ENCODE data around the gene RBM38. TPM values are rescaled to one million over a fixed set of nuclear protein-coding genes. Genes with fewer than 3 reads are reported as not detected.
A peak's percentile ranks its signal among the peaks of the same experiment; 100 is the strongest.

RBM38 gene
- total and polyA plus RNA-seq, 9 of the 15 experiments (the other 6 are each of a cell fraction or from before 2014, with no cell fraction given) = 0.28 to 82.4 (median 33.2) TPM

GRCh38 chr20:57426831-57427230, 35.6 kb downstream of the RBM38 start:
- H3K4me2 ChIP-seq (ENCODE audit: insufficient read depth, low read length) = no peak overlapping the region
- intact Hi-C loops (cut with micrococcal nuclease) (no loop called here), in situ Hi-C loops (cut with MboI) (no loop called here)
- no peaks in the 10 kb centered on the region for H3K9me1 ChIP-seq (ENCODE audit: control insufficient read depth, insufficient read depth, low read length)
- no TSS peak for BruUV-seq (replicated peaks)
- no peaks in the 10 kb centered on the region for H3K79me2 ChIP-seq (ENCODE audit: control insufficient read depth, insufficient read depth, low read length)
- H3K9ac ChIP-seq (ENCODE audit: insufficient read depth in 1 of 2, low read depth in 2 of 2, low read length in 2 of 2) = peak overlapping the region in 1 of 2 experiments; percentile 70; a peak in 1 of 4 replicates
- WGBS (ENCODE audit: insufficient coverage, low coverage, missing lambda C conversion rate) = 61% methylated on average over 7 of the region's 7 CpGs
- ChIA-PET CTCF (ENCODE audit: low intra/inter-chr PET ratio) (no interaction called here), POLR2A (interaction anchor here (0.6 to 0.7 kb wide), 2 partner anchors 12 to 14 kb away, joined by 3 read pairs; no protein-coding TSS in a partner anchor)
- H3K4me3 ChIP-seq = no peak overlapping the region
- no peak for FAIRE-seq
- H3K9me3 ChIP-seq (replicated peaks; ENCODE audit: control insufficient read depth, insufficient read depth, low read depth, low read length) = no peaks in the 10 kb centered on the region
- H3K27ac ChIP-seq (ENCODE audit: extremely low read depth, low read depth, low read length) = no peak overlapping the region
- DNase-seq (ENCODE audit: extremely low read depth in 1 of 4, low spot score in 3 of 4) = no peak
- TF ChIP-seq ZNF253 (CRISPR knock-in tag; conservative IDR thresholded peaks at IDR 0.05) (no peak), MITF (IDR thresholded peaks at IDR 0.05) (no peak), NFIC (IDR thresholded peaks at IDR 0.05) (no peak), YY1 (IDR thresholded peaks at IDR 0.05; ENCODE audit: borderline replicate concordance in 1 of 3, control insufficient read depth in 1 of 3, extremely low read depth in 1 of 3, insufficient read depth in 3 of 3, insufficient read length in 1 of 3, insufficient replicate concordance in 2 of 3, low read depth in 1 of 3, low read length in 2 of 3) (no peak), PTRF (tag; IDR thresholded peaks at IDR 0.05) (no peak), TCF3 (CRISPR knock-in tag; IDR thresholded peaks at IDR 0.05) (no peak)
- TF ChIP-seq, protein P1, sequence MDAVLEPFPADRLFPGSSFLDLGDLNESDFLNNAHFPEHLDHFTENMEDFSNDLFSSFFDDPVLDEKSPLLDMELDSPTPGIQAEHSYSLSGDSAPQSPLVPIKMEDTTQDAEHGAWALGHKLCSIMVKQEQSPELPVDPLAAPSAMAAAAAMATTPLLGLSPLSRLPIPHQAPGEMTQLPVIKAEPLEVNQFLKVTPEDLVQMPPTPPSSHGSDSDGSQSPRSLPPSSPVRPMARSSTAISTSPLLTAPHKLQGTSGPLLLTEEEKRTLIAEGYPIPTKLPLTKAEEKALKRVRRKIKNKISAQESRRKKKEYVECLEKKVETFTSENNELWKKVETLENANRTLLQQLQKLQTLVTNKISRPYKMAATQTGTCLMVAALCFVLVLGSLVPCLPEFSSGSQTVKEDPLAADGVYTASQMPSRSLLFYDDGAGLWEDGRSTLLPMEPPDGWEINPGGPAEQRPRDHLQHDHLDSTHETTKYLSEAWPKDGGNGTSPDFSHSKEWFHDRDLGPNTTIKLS (IDR thresholded peaks at IDR 0.05; ENCODE audit: borderline replicate concordance, low read depth) = no peak
- TF ChIP-seq, protein P2, sequence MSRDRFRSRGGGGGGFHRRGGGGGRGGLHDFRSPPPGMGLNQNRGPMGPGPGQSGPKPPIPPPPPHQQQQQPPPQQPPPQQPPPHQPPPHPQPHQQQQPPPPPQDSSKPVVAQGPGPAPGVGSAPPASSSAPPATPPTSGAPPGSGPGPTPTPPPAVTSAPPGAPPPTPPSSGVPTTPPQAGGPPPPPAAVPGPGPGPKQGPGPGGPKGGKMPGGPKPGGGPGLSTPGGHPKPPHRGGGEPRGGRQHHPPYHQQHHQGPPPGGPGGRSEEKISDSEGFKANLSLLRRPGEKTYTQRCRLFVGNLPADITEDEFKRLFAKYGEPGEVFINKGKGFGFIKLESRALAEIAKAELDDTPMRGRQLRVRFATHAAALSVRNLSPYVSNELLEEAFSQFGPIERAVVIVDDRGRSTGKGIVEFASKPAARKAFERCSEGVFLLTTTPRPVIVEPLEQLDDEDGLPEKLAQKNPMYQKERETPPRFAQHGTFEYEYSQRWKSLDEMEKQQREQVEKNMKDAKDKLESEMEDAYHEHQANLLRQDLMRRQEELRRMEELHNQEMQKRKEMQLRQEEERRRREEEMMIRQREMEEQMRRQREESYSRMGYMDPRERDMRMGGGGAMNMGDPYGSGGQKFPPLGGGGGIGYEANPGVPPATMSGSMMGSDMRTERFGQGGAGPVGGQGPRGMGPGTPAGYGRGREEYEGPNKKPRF (IDR thresholded peaks at IDR 0.05; ENCODE audit: low read depth, low read length) = no peak
- no peaks in the 10 kb centered on the region for H3K36me3 ChIP-seq (ENCODE audit: control insufficient read depth, insufficient read depth, low read length)
- no peaks in the 10 kb centered on the region for H4K20me1 ChIP-seq (replicated peaks; ENCODE audit: control insufficient read depth, insufficient read depth, low read length)
- no peaks in the 10 kb centered on the region for H3K27me3 ChIP-seq (ENCODE audit: control insufficient read depth in 2 of 2, insufficient read depth in 2 of 2, low read length in 2 of 2)
- H2AFZ ChIP-seq (ENCODE audit: low read depth, low read length) = no peak overlapping the region
- peaks cover 15 to 24% of the 10 kb centered on the region in 2 experiments; a peak in 3 of 5 replicates for H3K4me1 ChIP-seq (replicated peaks in 1 of 2; ENCODE audit: control insufficient read depth in 2 of 2, insufficient read depth in 2 of 2, low read length in 2 of 2)
- ATAC-seq = no peak
